Measurements from ENCODE around the gene LMX1B.

Gene LMX1B

GRCh38 chr9:126623667-126624478, 10.1 kb downstream of the LMX1B start:
- TF ChIP-seq POLR2AphosphoS5 (IDR thresholded peaks at IDR 0.05; ENCODE audit: low read depth, low read length) (no peak), TAF1 (IDR thresholded peaks at IDR 0.05; ENCODE audit: borderline replicate concordance, insufficient read depth, low read length) (no peak), FOXP2 (optimal IDR thresholded peaks at IDR 0.05; ENCODE audit: borderline replicate concordance, extremely low read depth, extremely low read length, insufficient read depth) (no peak), SIN3A (IDR thresholded peaks at IDR 0.05; ENCODE audit: borderline replicate concordance, insufficient read depth, low read length) (no peak), REST (IDR thresholded peaks at IDR 0.05; ENCODE audit: insufficient read depth in 1 of 2, low read depth in 2 of 2, low read length in 2 of 2) (no peak)

- no peak for TF ChIP-seq FOXP2 (optimal IDR thresholded peaks at IDR 0.05; ENCODE audit: borderline replicate concordance, extremely low read depth, extremely low read length, insufficient read depth)
- TF ChIP-seq TAF1 (IDR thresholded peaks at IDR 0.05; ENCODE audit: borderline replicate concordance, insufficient read depth, low read length), result no peak
Measured at GRCh38 chr9:126624479-126624826, 10.7 kb downstream of the LMX1B start.

- TF ChIP-seq FOXP2 (optimal IDR thresholded peaks at IDR 0.05; ENCODE audit: borderline replicate concordance, extremely low read depth, extremely low read length, insufficient read depth) (no peak), POLR2AphosphoS5 (IDR thresholded peaks at IDR 0.05; ENCODE audit: low read depth, low read length) (no peak), TAF1 (IDR thresholded peaks at IDR 0.05; ENCODE audit: borderline replicate concordance, insufficient read depth, low read length) (no peak), REST (IDR thresholded peaks at IDR 0.05; ENCODE audit: insufficient read depth in 1 of 2, low read depth in 2 of 2, low read length in 2 of 2) (no peak), SIN3A (IDR thresholded peaks at IDR 0.05; ENCODE audit: borderline replicate concordance, insufficient read depth, low read length) (no peak)
Measured at GRCh38 chr9:126624912-126625311, 11.2 kb downstream of the LMX1B start.

- TF ChIP-seq SIN3A (IDR thresholded peaks at IDR 0.05; ENCODE audit: borderline replicate concordance, insufficient read depth, low read length) (no peak), TAF1 (IDR thresholded peaks at IDR 0.05; ENCODE audit: borderline replicate concordance, insufficient read depth, low read length) (no peak), FOXP2 (optimal IDR thresholded peaks at IDR 0.05; ENCODE audit: borderline replicate concordance, extremely low read depth, extremely low read length, insufficient read depth) (no peak), REST (IDR thresholded peaks at IDR 0.05; ENCODE audit: insufficient read depth in 1 of 2, low read depth in 2 of 2, low read length in 2 of 2) (no peak), POLR2AphosphoS5 (IDR thresholded peaks at IDR 0.05; ENCODE audit: low read depth, low read length) (no peak)
Measured at GRCh38 chr9:126625329-126626126, 11.8 kb downstream of the LMX1B start.

- TF ChIP-seq POLR2AphosphoS5 (IDR thresholded peaks at IDR 0.05; ENCODE audit: low read depth, low read length) (no peak), REST (IDR thresholded peaks at IDR 0.05; ENCODE audit: insufficient read depth in 1 of 2, low read depth in 2 of 2, low read length in 2 of 2) (no peak), TAF1 (IDR thresholded peaks at IDR 0.05; ENCODE audit: borderline replicate concordance, insufficient read depth, low read length) (no peak), FOXP2 (optimal IDR thresholded peaks at IDR 0.05; ENCODE audit: borderline replicate concordance, extremely low read depth, extremely low read length, insufficient read depth) (no peak), SIN3A (IDR thresholded peaks at IDR 0.05; ENCODE audit: borderline replicate concordance, insufficient read depth, low read length) (no peak)
Measured at GRCh38 chr9:126626127-126626925, 12.6 kb downstream of the LMX1B start.

Data from PFSK-1 (cell line).